Fibroblast of villous mesenchyme (primary cell): ENCODE measurements around the gene DIRAS1. TPM values are rescaled to one million over a fixed set of nuclear protein-coding genes. Genes with fewer than 3 reads are reported as not detected.

Experiments
- DNase-seq: peaks from one replicate; pipeline ENCODE4 v3.0.0-alpha.2; 2010; ENCODE audit warnings: low read depth
- H3K4me3 ChIP-seq: 2 replicates; pipeline ENCODE4 v1.5.1; 2011; ENCODE audit warnings: low read depth, mild to moderate bottlenecking, low read length
- total RNA-seq: library from RNA; depleted of rRNA; stranded (reverse); fragments of >200 nt; gene quantifications from 2 replicates; pipeline ENCODE4 v1.2.3, GENCODE V29; 2012
- TF ChIP-seq, protein P1 (sequence below): IDR thresholded peaks from 2 replicates; pipeline ENCODE4 v1.5.1; 2012; ENCODE audit warnings: low read depth, mild to moderate bottlenecking, low read length; ENCODE audit not compliant: insufficient read depth

The DIRAS1 gene
- total RNA-seq, 1 donor: under 0.01 TPM

DNA sequence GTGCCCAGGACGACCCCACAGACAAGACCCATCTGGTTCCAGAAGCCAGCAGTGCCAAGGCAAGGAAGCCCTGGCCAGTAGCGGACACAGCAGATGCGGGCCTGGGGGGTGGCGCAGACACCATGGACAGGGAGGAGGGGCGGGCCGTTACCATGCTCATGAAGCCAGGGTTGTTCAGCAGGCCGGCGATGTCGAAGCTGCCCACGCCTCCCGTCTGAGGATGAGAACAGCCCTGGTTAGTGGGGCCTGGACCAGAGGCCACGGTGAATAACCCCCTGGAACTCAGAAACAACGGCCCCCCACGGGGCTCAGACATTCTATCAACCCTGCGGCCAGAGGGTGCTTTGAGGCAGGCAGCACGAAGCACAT is 40.1 kb upstream of the DIRAS1 start:
- DNase-seq: no peak
- TF ChIP-seq, protein P1, sequence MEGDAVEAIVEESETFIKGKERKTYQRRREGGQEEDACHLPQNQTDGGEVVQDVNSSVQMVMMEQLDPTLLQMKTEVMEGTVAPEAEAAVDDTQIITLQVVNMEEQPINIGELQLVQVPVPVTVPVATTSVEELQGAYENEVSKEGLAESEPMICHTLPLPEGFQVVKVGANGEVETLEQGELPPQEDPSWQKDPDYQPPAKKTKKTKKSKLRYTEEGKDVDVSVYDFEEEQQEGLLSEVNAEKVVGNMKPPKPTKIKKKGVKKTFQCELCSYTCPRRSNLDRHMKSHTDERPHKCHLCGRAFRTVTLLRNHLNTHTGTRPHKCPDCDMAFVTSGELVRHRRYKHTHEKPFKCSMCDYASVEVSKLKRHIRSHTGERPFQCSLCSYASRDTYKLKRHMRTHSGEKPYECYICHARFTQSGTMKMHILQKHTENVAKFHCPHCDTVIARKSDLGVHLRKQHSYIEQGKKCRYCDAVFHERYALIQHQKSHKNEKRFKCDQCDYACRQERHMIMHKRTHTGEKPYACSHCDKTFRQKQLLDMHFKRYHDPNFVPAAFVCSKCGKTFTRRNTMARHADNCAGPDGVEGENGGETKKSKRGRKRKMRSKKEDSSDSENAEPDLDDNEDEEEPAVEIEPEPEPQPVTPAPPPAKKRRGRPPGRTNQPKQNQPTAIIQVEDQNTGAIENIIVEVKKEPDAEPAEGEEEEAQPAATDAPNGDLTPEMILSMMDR: no peak
- H3K4me3 ChIP-seq: no peak overlapping the region

DNA sequence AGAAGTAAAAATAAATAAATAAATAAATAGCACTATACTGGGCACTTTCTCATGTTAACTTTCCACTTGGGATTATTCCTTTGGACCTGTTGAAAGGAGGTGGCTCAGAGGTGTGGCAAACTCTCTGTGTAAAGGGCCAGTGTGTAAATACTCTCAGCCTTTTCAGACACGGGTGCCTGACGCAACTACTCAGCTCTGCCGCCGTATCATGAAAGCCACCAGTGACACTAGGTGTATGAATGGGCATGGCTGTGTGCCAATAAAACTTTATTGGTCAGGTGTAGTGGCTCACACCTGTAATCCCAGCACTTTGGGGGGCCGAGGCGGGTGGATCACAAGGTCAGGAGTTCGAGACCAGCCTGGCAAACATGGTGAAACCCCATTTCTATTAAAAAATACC is 38.8 kb upstream of the DIRAS1 start:
- TF ChIP-seq, protein P1: no peak
- no peak overlapping the region for H3K4me3 ChIP-seq
- DNase-seq: no peak

DNA sequence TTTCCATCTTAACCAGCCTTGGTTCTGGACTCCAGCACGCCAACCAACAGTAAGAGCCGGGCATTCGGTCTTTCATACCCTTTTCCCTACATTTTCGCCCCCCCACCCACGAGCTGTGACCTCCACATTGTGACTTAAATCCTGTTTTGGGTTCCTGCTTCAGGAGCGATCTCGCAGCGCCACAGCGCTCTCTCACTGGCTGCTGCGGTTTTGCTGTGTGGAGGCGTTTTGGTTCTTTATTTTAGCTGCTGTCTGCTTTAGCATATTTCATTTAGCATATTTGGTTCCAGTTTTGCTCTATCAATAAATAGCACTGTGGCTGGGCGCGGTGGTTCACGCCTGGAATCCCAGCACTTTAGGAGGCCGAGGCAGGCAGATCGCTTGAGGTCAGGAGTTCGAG is 38.2 kb upstream of the DIRAS1 start:
- no peak overlapping the region for H3K4me3 ChIP-seq
- DNase-seq: no peak
- TF ChIP-seq, protein P1: no peak

DNA sequence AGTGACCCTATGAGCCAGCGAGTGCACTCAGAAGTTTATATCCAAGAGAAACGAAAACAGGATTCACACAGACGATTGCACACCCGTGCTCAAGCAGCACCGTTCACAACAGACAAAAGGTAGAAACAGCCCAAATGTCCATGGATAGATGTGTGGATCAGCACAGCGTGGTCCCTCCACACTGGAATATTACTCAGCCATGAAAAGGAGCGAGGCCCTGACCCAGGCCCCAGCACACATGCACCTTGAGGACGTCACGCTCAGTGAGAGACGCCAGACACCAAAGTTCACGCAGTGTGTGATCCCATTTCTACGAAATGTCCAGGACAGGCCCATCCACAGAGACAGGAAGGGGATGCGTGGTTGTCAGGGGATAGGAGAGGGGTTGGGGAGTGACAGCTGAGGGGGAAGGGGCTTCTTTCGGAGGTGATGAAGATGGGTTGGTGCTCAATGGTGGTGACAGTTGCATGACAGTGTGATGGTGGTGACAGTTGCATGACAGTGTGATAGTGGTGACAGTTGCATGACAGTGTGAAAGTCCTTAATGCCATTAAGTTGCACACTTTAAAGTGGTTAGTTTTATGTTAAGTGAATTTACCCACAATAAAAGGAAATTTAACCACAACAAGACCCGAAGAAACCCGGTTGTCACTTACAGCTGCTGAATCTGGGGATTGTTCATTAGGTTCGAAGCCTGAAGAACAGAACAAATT is 37.6 kb upstream of the DIRAS1 start:
- TF ChIP-seq, protein P1: no peak
- DNase-seq: no peak
- H3K4me3 ChIP-seq: no peak overlapping the region

DNA sequence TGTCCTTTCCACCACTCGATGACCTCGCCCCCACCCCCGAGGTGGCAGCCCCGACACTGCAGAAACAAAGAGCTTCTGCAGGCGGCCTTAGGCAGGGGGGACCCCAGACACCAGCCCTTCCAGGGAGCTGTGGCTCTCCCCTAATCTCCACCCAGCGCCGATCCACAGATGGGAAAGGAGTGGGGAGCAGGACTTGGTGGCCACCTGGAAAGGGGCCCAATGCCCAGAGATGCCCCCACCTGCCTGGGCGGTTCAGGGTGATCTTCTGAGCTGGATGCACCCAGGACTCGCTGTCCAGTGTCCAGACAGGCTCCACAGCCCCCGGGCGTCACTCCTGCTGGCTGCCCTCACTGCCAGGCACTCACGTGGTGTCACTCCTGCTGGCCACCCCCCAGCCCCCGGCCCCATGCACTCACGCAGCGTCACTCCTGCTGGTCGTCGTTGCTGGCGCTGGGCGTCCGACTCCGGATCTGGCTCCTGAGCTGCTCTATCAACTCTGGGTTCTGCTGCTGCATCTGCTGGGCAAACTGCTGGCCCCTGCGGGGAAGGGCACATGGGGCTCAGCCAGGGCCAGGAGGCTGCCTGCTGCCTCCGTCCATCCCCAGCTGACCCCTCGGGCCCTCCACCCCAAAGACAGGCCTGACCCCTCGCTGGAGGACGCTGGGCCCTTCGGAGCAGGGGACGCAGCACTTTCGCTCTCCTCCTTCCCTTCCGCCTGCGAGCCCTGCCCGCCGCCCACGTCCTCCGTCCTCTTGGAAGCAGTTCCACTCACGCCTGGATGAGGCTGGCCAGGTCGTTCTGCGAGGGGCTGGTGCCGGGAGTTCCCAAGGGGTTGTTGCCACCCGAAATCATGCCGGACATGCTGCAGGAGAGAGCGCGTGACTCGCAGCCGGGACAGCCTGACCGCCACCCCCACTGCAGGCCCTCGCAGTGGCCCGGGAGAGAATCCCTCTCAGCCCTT is 36.0 kb upstream of the DIRAS1 start:
- no peak for DNase-seq
- TF ChIP-seq, protein P1: no peak
- H3K4me3 ChIP-seq: no peak overlapping the region

GRCh38 chr19:2756477-2756876 is 35.3 kb upstream of the DIRAS1 start:
- TF ChIP-seq, protein P1: no peak
- DNase-seq: no peak
- no peak overlapping the region for H3K4me3 ChIP-seq
